RWPE2 (cell line): ENCODE measurements around the gene PTPRD.
"Not testable (repeated sequence)": the region's sequence is repeated elsewhere in the genome, so short reads cannot be mapped to it uniquely, and the experiment has no call there.

Experiments
- ATAC-seq: fragments of 200-7000 bp; cut with Tn5 transposase; 3 replicates; pipeline ENCODE4 v1.9.1; 2021; ENCODE audit warnings: low read depth
- DNase-seq: peaks from one replicate; pipeline ENCODE4 v3.0.0-alpha.2; 2020; ENCODE audit warnings: low spot score
- H3K27ac ChIP-seq: fragments of 450-650 bp; 2 replicates; pipeline ENCODE4 v1.5.1; 2017; ENCODE audit warnings: mild to moderate bottlenecking; ENCODE audit not compliant: poor library complexity, severe bottlenecking
- H3K27me3 ChIP-seq: fragments of 250-450 bp; sonication (Bioruptor Pico); 2 replicates; pipeline ENCODE4 v1.5.1; 2021; ENCODE audit warnings: mild to moderate bottlenecking, moderate library complexity; ENCODE audit not compliant: insufficient read depth, poor library complexity, severe bottlenecking
- H3K36me3 ChIP-seq: fragments of 250-450 bp; sonication (Bioruptor Pico); 2 replicates; pipeline ENCODE4 v1.5.1; 2020; ENCODE audit warnings: low read depth, mild to moderate bottlenecking, moderate library complexity
- H3K4me1 ChIP-seq: fragments of 250-450 bp; sonication (Bioruptor Pico); 2 replicates; pipeline ENCODE4 v1.5.1; 2021; ENCODE audit warnings: mild to moderate bottlenecking, moderate library complexity; ENCODE audit not compliant: insufficient read depth, poor library complexity, severe bottlenecking
- H3K4me3 ChIP-seq: fragments of 250-450 bp; sonication (Bioruptor Pico); 2 replicates; pipeline ENCODE4 v1.5.1; 2021; ENCODE audit warnings: mild to moderate bottlenecking, moderate library complexity; ENCODE audit not compliant: severe bottlenecking
- H3K9me3 ChIP-seq: fragments of 250-450 bp; sonication (Bioruptor Pico); 2 replicates; pipeline ENCODE4 v1.5.1; 2021; ENCODE audit warnings: mild to moderate bottlenecking, moderate library complexity; ENCODE audit not compliant: severe bottlenecking
- TF ChIP-seq, protein P1 (sequence below): fragments of 450-650 bp; IDR thresholded peaks from one replicate; pipeline ENCODE4 v1.5.1; 2017; ENCODE audit warnings: mild to moderate bottlenecking, moderate library complexity; ENCODE audit not compliant: poor library complexity, severe bottlenecking

The PTPRD gene

DNA sequence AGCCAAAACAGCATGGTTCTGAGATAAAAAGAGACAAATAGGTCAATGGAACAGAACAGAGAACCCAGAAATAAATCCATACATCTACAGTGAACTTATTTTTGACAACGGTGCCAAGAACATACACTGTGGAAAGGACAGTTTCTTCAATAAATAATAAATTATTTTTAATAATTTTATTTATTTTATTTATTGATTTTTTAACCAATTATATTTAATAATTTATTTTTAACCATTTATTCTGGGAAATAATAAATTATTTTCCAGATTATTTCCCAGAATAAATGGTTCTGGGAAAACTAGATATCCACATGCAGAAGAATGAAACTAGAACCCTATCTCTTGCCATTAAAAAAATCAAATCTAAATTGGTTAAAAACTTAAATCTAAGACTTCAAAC, 1669.4 kb downstream of the PTPRD start:
- no peak overlapping the region for H3K4me3 ChIP-seq

DNA sequence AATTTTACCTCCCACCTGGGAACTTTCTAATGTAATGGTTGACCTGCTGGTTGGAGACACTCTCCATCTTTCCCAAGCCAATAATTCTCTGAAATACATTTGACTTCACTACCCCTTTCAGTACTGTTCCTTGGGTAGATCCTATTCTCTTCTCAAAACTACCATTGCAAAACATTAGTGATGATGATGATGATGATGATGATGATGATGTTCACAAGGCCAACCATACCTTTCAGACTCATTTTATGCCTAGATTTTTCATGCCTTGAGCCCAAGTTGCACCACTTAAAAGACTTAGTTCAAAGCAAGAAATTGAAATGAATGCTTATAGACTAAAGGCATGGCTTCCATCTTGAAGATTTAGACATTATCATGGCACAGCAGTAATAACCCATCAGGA, 1672.2 kb downstream of the PTPRD start:
- Histone ChIP-seq H3K36me3 (no peaks in the 10 kb centered on the region), H3K27me3 (no peaks in the 10 kb centered on the region), H3K27ac (no peak overlapping the region), H3K4me3 (no peak overlapping the region), H3K9me3 (no peaks in the 10 kb centered on the region), H3K4me1 (no peaks in the 10 kb centered on the region)
- ATAC-seq, result no peak
- TF ChIP-seq, protein P1, sequence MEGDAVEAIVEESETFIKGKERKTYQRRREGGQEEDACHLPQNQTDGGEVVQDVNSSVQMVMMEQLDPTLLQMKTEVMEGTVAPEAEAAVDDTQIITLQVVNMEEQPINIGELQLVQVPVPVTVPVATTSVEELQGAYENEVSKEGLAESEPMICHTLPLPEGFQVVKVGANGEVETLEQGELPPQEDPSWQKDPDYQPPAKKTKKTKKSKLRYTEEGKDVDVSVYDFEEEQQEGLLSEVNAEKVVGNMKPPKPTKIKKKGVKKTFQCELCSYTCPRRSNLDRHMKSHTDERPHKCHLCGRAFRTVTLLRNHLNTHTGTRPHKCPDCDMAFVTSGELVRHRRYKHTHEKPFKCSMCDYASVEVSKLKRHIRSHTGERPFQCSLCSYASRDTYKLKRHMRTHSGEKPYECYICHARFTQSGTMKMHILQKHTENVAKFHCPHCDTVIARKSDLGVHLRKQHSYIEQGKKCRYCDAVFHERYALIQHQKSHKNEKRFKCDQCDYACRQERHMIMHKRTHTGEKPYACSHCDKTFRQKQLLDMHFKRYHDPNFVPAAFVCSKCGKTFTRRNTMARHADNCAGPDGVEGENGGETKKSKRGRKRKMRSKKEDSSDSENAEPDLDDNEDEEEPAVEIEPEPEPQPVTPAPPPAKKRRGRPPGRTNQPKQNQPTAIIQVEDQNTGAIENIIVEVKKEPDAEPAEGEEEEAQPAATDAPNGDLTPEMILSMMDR, result no peak
- DNase-seq, result no peak

More for the DNA sequence above, 1669.4 kb downstream of the PTPRD start:
- TF ChIP-seq, protein P1, result no peak
- Histone ChIP-seq H3K9me3 (no peaks in the 10 kb centered on the region), H3K27me3 (no peaks in the 10 kb centered on the region), H3K4me1 (no peaks in the 10 kb centered on the region), H3K36me3 (no peaks in the 10 kb centered on the region), H3K27ac (no peak overlapping the region)
- ATAC-seq (no peak), DNase-seq (no peak)

DNA sequence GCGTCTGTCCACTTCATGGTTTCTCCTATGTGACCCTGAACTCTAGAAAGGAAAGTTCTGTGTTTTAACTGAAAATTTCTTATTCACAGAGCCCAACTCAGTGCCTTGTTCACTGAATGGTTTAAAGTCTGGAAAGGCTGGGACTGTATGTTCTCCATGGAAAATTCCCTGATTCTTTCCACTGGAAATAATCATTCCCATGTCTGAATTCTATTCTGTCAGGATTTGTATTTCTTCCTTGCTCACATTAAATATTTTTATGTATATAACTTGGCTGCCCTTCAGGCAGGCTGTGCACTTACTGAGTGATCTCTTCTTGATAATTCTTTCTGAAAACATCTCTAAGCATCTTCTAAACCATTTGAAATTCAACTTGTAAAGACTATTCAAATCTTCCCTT, 1686.3 kb downstream of the PTPRD start:
- Histone ChIP-seq H3K27ac (no peak overlapping the region), H3K27me3 (no peaks in the 10 kb centered on the region), H3K9me3 (no peaks in the 10 kb centered on the region), H3K36me3 (no peaks in the 10 kb centered on the region), H3K4me1 (no peaks in the 10 kb centered on the region), H3K4me3 (no peak overlapping the region)
- no peak for ATAC-seq
- TF ChIP-seq, protein P1, result no peak
- no peak for DNase-seq

DNA sequence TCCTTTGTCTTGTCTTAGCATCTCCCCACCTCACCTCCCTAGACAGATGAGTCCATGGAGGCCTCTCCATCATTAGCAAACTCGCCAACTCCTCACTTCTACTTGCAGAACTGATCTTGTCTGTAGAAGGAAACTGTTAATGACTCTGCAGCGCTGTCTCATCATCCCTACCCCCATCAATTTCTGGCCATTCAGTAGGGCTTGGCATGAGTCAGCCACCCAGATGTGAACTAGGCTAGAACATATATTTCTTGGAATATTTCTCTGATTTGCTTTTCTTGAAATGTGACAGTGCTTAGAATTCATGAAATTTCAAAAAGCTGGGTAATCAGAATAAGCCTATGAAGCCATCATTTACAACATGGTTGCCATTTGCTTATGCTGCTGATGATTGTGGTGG, 1688.2 kb downstream of the PTPRD start:
- Histone ChIP-seq H3K27me3 (no peaks in the 10 kb centered on the region), H3K27ac (no peak overlapping the region), H3K9me3 (no peaks in the 10 kb centered on the region), H3K4me3 (no peak overlapping the region), H3K4me1 (no peaks in the 10 kb centered on the region), H3K36me3 (no peaks in the 10 kb centered on the region)
- TF ChIP-seq, protein P1, result no peak
- no peak for ATAC-seq
- DNase-seq, result no peak

DNA sequence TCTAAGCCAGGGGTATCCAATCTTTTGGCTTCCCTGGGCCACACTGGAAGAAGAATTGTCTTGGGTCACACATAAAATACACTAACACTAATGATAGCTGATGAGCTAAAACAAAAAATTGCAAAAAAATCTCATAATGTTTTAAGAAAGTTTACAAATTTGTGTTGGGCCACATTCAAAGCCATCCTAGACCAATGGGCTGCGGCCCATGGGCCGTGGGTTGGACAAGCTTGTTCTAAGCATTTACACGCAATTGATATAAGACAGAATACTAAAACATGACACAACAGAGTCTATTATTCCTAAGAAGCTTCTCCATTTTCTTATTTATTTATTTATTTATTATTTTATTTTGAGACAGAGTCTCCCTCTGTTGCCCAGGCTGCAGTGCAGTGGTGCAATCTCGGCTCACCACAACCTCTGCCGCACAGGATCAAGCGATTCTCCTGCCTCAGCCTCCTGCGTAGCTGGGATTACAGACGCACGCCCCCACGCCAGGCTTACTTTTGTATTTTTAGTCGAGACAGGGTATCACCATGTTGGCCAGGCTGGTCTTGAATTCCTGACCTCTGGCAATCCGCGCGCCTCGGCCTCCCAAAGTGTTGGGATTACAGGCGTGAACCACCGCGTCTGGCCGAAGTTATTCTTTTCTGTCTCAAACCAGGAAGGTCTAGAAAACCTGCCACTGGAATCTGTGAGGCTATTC, 1692.2 kb downstream of the PTPRD start:
- not testable (repeated sequence) for DNase-seq, H3K4me3 ChIP-seq, H3K36me3 ChIP-seq, H3K27ac ChIP-seq, H3K9me3 ChIP-seq, H3K4me1 ChIP-seq, H3K27me3 ChIP-seq, ATAC-seq
